DOHH2 (cell line): Measurements from ENCODE around the gene ADAM11.

Experiments used
- H3F3A ChIP-seq: fragments of 200-600 bp; sonication (generic), shearing (Covaris generic); 2 replicates; pipeline ENCODE4 v1.6.0; 2016; ENCODE audit warnings: antibody characterized with exemption, mild to moderate bottlenecking; ENCODE audit not compliant: control insufficient read depth, insufficient read depth
- H3K27ac ChIP-seq: fragments of 200-600 bp; sonication (generic); 2 replicates; pipeline ENCODE4 v1.5.1; 2014; ENCODE audit warnings: low read depth, mild to moderate bottlenecking, low read length, moderate library complexity
- H3K27me3 ChIP-seq: fragments of 200-600 bp; sonication (generic); 2 replicates; pipeline ENCODE4 v1.6.1; 2014; ENCODE audit warnings: mild to moderate bottlenecking, low read length, mixed read lengths; ENCODE audit not compliant: control insufficient read depth
- H3K36me3 ChIP-seq: fragments of 200-600 bp; sonication (generic); 2 replicates; pipeline ENCODE4 v1.6.1; 2014; ENCODE audit warnings: mild to moderate bottlenecking, low read length, moderate library complexity, mixed read lengths; ENCODE audit not compliant: control insufficient read depth
- H3K4me1 ChIP-seq: fragments of 200-600 bp; sonication (generic); 2 replicates; pipeline ENCODE4 v1.6.1; 2014; ENCODE audit warnings: mild to moderate bottlenecking, low read length, mixed read lengths; ENCODE audit not compliant: control insufficient read depth
- H3K4me2 ChIP-seq: fragments of 200-600 bp; sonication (generic); 2 replicates; pipeline ENCODE4 v1.6.0; 2014; ENCODE audit warnings: mild to moderate bottlenecking, low read length, moderate library complexity
- H3K4me3 ChIP-seq: fragments of 200-600 bp; sonication (generic); 2 replicates; pipeline ENCODE4 v1.5.1; 2014; ENCODE audit warnings: mild to moderate bottlenecking, low read length, mixed read lengths
- H3K79me2 ChIP-seq: fragments of 200-600 bp; sonication (generic); 2 replicates; pipeline ENCODE4 v1.6.1; 2014; ENCODE audit warnings: mild to moderate bottlenecking, low read length, mixed read lengths; ENCODE audit not compliant: control insufficient read depth
- H3K9me2 ChIP-seq: fragments of 200-600 bp; sonication (generic); replicated peaks from 2 replicates; pipeline ENCODE4 v1.6.1; 2014; ENCODE audit warnings: mild to moderate bottlenecking, low read length, mixed read lengths; ENCODE audit not compliant: control insufficient read depth
- H3K9me3 ChIP-seq: fragments of 200-600 bp; sonication (generic); 2 replicates; pipeline ENCODE4 v1.6.1; 2014; ENCODE audit warnings: antibody characterized with exemption, low read length, mixed read lengths; ENCODE audit not compliant: control insufficient read depth, insufficient read depth
- H4K20me1 ChIP-seq: fragments of 200-600 bp; sonication (generic); 2 replicates; pipeline ENCODE4 v1.6.0; 2014; ENCODE audit warnings: low read depth, mild to moderate bottlenecking, antibody characterized with exemption, low read length, moderate library complexity; ENCODE audit not compliant: control insufficient read depth, insufficient read depth
- EZH2phosphoT487 ChIP-seq: fragments of 200-600 bp; sonication (generic); IDR thresholded peaks from 2 replicates; pipeline ENCODE4 v1.6.1; 2017; ENCODE audit warnings: borderline replicate concordance, mild to moderate bottlenecking, antibody characterized with exemption, low read length, moderate library complexity, mixed read lengths
- TF ChIP-seq, protein P1 (sequence below): fragments of 200-600 bp; sonication (generic); IDR thresholded peaks from one replicate; pipeline ENCODE4 v1.5.1; 2014; ENCODE audit warnings: antibody characterized with exemption, mild to moderate bottlenecking, low read depth, low read length; ENCODE audit not compliant: poor library complexity, severe bottlenecking

ADAM11 gene

DNA sequence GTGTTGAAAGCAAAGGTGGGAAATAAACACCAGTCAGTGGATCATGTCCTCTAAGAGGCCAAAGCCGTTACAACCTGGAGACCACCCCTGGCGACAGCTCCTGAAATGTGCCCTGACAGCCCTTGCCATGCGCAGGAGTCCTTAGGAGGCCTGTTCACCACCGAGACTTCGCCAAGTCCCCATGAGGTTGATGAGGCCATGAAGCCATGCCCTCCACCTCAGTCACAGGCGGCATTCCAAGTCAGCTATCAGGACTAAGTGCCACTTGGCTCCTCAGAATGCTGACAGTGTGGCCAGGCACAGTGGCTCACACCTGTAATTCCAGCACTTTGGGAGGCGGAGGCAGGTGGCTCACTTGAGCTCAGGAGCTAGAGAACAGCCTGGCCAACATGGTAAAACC, 27.1 kb downstream of the ADAM11 start:
- no peaks in the 10 kb centered on the region for H3K9me3 ChIP-seq
- no peaks in the 10 kb centered on the region for H3K27me3 ChIP-seq
- no peaks in the 10 kb centered on the region for H3F3A ChIP-seq
- no peak overlapping the region for H3K4me2 ChIP-seq
- no peaks in the 10 kb centered on the region for H3K79me2 ChIP-seq
- H4K20me1 ChIP-seq, result no peaks in the 10 kb centered on the region
- H3K27ac ChIP-seq, result no peak overlapping the region
- H3K4me3 ChIP-seq, result no peak overlapping the region
- TF ChIP-seq, protein P1, sequence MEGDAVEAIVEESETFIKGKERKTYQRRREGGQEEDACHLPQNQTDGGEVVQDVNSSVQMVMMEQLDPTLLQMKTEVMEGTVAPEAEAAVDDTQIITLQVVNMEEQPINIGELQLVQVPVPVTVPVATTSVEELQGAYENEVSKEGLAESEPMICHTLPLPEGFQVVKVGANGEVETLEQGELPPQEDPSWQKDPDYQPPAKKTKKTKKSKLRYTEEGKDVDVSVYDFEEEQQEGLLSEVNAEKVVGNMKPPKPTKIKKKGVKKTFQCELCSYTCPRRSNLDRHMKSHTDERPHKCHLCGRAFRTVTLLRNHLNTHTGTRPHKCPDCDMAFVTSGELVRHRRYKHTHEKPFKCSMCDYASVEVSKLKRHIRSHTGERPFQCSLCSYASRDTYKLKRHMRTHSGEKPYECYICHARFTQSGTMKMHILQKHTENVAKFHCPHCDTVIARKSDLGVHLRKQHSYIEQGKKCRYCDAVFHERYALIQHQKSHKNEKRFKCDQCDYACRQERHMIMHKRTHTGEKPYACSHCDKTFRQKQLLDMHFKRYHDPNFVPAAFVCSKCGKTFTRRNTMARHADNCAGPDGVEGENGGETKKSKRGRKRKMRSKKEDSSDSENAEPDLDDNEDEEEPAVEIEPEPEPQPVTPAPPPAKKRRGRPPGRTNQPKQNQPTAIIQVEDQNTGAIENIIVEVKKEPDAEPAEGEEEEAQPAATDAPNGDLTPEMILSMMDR, result no peak
- TF ChIP-seq EZH2phosphoT487, result no peak
- no peaks in the 10 kb centered on the region for H3K4me1 ChIP-seq
- H3K9me2 ChIP-seq, result no peaks in the 10 kb centered on the region
- no peaks in the 10 kb centered on the region for H3K36me3 ChIP-seq

DNA sequence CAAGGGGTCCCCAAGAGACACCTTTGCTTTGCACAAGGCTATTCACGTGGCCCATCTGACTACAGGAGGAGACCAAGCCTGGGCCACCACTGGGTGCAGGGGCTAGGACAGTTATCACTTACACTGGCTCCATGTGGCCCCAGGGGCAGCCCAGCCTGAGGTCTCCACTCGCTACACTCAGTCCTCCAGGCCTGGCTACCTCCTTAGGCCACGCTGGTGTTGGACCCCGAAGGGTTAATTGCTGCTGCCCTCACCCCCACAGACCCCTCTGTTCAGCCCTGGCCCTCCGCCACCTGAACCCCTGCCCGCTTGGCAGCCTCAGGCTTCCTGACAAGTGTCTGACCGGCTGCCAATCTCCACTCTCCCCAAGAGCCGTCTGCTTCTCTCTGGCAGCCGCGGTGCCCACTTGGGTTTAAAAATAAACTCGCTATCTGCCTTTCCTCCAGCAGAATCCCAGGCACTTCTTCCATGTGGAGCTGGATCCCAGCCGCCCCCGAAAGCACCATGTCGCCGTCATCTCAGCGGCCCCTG, 27.8 kb downstream of the ADAM11 start:
- TF ChIP-seq, protein P1, result no peak
- TF ChIP-seq EZH2phosphoT487, result no peak
- no peaks in the 10 kb centered on the region for H3K4me1 ChIP-seq
- H3K36me3 ChIP-seq, result no peaks in the 10 kb centered on the region

DNA sequence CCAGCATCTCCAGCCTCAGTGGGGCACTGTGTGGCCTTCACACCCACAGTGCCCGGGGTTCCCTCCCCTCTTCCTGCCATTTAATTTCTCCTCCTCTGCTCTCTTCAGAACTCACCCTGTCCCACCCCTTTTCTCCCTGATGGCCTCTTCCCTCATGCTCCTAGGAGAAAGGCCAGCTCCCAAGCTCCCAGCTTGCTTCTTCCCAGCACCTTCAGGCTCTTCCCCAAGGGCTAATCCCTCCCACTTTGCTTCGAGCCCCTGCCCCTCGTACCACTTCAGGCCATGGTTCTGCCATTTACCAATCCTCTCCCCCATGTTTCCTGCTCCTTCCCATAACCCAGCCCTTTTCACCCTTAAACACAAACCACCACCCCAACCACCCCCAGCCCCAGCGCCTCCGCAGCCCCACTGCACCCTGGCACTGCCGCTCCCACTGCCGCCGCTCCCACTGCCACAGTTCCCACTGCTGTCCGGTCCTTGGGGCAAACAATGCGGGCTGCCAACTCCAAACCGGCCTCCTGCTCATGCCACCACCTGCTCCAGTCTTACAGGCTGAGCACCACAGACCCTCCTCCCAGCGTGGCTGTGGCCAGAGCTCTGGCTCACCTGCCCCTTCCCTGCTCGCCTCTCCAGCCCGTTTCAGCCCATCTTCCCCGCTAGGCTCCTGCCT, 28.6 kb downstream of the ADAM11 start:
- Histone ChIP-seq H3K27me3 (no peaks in the 10 kb centered on the region), H4K20me1 (no peaks in the 10 kb centered on the region), H3K4me2 (no peak overlapping the region), H3K4me3 (no peak overlapping the region), H3K79me2 (no peaks in the 10 kb centered on the region), H3K36me3 (no peaks in the 10 kb centered on the region), H3K4me1 (no peaks in the 10 kb centered on the region), H3K27ac (no peak overlapping the region), H3F3A (no peaks in the 10 kb centered on the region), H3K9me2 (no peaks in the 10 kb centered on the region), H3K9me3 (no peaks in the 10 kb centered on the region)
- TF ChIP-seq EZH2phosphoT487, result no peak
- TF ChIP-seq, protein P1, result no peak

More for the DNA sequence above, 27.8 kb downstream of the ADAM11 start:
- Histone ChIP-seq H3K27me3 (no peaks in the 10 kb centered on the region), H3K9me2 (no peaks in the 10 kb centered on the region), H3K79me2 (no peaks in the 10 kb centered on the region), H3K9me3 (no peaks in the 10 kb centered on the region), H4K20me1 (no peaks in the 10 kb centered on the region), H3K4me2 (no peak overlapping the region), H3F3A (no peaks in the 10 kb centered on the region), H3K27ac (no peak overlapping the region), H3K4me3 (no peak overlapping the region)
